NCI-H2171 (cell line): ENCODE data around the gene CNNM1.

Experiments
- DNase-seq: peaks from one replicate; lab custom pipeline; 2025; lab: John Stamatoyannopoulos, UW

CNNM1 gene

GRCh38 chr10:99421233-99421739 lies 92.1 kb downstream of the CNNM1 start:
- no peak for DNase-seq

- DNase-seq, result no peak
These were observed 93.5 kb downstream of the CNNM1 start for GRCh38 chr10:99422529-99423096.

GRCh38 chr10:99424656-99425055 lies 95.5 kb downstream of the CNNM1 start:
- DNase-seq, result no peak

GRCh38 chr10:99425204-99425603 lies 96.0 kb downstream of the CNNM1 start:
- DNase-seq, result no peak

- DNase-seq, result no peak
These were observed 97.5 kb downstream of the CNNM1 start for GRCh38 chr10:99426689-99427088.

- DNase-seq, result no peak
These were observed 98.5 kb downstream of the CNNM1 start for GRCh38 chr10:99427566-99428190.

- no peak for DNase-seq
These were observed 100.5 kb downstream of the CNNM1 start for GRCh38 chr10:99429517-99430095.

- no peak for DNase-seq
These were observed 100.9 kb downstream of the CNNM1 start for GRCh38 chr10:99430116-99430450.

- DNase-seq, result peak; percentile 87
These were observed 101.5 kb downstream of the CNNM1 start, which contains the start of gene GOT1 for GRCh38 chr10:99430451-99431189. Gene GOT1 (minus strand): TSS chr10:99430624. CDS start chr10:99430565, 59 bp downstream.

GRCh38 chr10:99431190-99431760 lies 102.1 kb downstream of the CNNM1 start:
- DNase-seq, result no peak

GRCh38 chr10:99432047-99432446 lies 102.9 kb downstream of the CNNM1 start:
- DNase-seq, result no peak

- no peak for DNase-seq
These were observed 103.7 kb downstream of the CNNM1 start for GRCh38 chr10:99432881-99433280.

GRCh38 chr10:99433378-99434020 lies 104.3 kb downstream of the CNNM1 start:
- DNase-seq, result no peak

- peak; percentile 8 for DNase-seq
These were observed 107.0 kb downstream of the CNNM1 start for GRCh38 chr10:99435986-99436638.

GRCh38 chr10:99438890-99439289 lies 109.7 kb downstream of the CNNM1 start:
- DNase-seq, result no peak

- no peak for DNase-seq
These were observed 113.2 kb downstream of the CNNM1 start for GRCh38 chr10:99442394-99442793.

GRCh38 chr10:99443500-99443899 lies 114.3 kb downstream of the CNNM1 start:
- DNase-seq, result no peak
